NCI-H1105 (cell line): ENCODE results near the gene LYSMD4.

Experiments
- DNase-seq: peaks from one replicate; lab custom pipeline; 2025; lab: John Stamatoyannopoulos, UW

LYSMD4 gene

GRCh38 chr15:99706557-99707303, 26.5 kb downstream of the LYSMD4 start:
- DNase-seq: no peak

- DNase-seq: peak; percentile 80
Measured at GRCh38 chr15:99704444-99704838, 28.8 kb downstream of the LYSMD4 start.

GRCh38 chr15:99703603-99704443, 29.4 kb downstream of the LYSMD4 start:
- DNase-seq: no peak

GRCh38 chr15:99702895-99703602, 30.2 kb downstream of the LYSMD4 start:
- DNase-seq: no peak

- no peak for DNase-seq
Measured at GRCh38 chr15:99696096-99696495, 37.1 kb downstream of the LYSMD4 start.

GRCh38 chr15:99692825-99693224, 40.4 kb downstream of the LYSMD4 start:
- DNase-seq: no peak

- no peak for DNase-seq
Measured at GRCh38 chr15:99686290-99686689, 46.9 kb downstream of the LYSMD4 start.

GRCh38 chr15:99683000-99683670, 50.1 kb downstream of the LYSMD4 start:
- DNase-seq: no peak

GRCh38 chr15:99682455-99682854, 50.8 kb downstream of the LYSMD4 start:
- DNase-seq: no peak

GRCh38 chr15:99681990-99682389, 51.2 kb downstream of the LYSMD4 start:
- no peak for DNase-seq

- no peak for DNase-seq
Measured at GRCh38 chr15:99680276-99680675, 53.0 kb downstream of the LYSMD4 start.

GRCh38 chr15:99677540-99678134, 55.6 kb downstream of the LYSMD4 start:
- DNase-seq: no peak
